ENCODE measurements around the gene CCDC195. TPM values are rescaled to one million over a fixed set of nuclear protein-coding genes. Genes with fewer than 3 reads are reported as not detected.

The CCDC195 gene, protein sequence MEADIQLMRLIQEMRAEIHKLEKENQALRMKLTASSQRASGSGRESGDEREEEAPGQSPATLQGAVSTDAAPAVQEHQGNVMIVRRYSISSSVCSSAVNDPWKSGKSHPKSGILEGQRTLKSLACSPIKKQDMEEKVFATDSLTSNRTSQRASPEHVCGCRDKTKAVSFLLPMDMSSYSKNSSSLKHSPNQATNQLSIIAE
- total RNA-seq (2014; rRNA removed; shearing (Covaris generic)) = not detected in 2 replicates
- polyA plus RNA-seq (2016; fragmentation: Nextera tagmentation; extraction: Ambion mirVana) = not detected in 2 replicates
- long read RNA-seq = 0 reads

DNA sequence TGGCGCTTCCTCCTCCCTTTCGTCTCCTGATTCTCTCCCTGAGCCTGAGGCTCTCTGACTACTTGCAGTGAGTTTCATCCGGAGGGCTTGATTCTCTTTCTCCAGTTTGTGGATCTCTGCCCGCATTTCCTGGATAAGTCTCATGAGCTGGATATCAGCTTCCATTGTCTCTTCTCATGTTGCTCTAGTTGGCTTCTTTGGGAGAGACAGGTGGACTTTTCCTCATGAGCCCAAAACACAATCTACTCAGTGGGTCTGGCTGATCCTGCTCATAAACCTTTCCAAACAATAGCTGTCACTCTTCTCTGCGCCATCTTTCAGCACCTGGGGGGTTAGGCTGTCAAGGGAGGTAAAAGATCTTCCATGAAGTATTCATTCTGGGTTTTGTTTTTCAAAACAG lies at the start of gene CCDC195:
Gene CCDC195 (minus strand): TSS at position 165 of the 400 bp plus-strand sequence. CDS start 0 bp downstream, at position 165.
- no peak for ATAC-seq
- H3K36me3 ChIP-seq (ENCODE audit: insufficient read depth) = no peaks in the 10 kb centered on the region
- no peaks in the 10 kb centered on the region for H3K79me2 ChIP-seq (replicated peaks; ENCODE audit: insufficient read depth)
- no peak within 1 kb of the TSS for H3K27ac Mint-ChIP-seq
- H2AFZ ChIP-seq = peak within 1 kb of the TSS; percentile 49; the same call in 1 of the 2 replicates
- H3K4me1 ChIP-seq (ENCODE audit: insufficient read depth) = no peaks in the 10 kb centered on the region
- no peak within 1 kb of the TSS for H3K4me3 ChIP-seq
- H3K36me3 Mint-ChIP-seq (ENCODE audit: low read depth) = 0 out of 3 replicates have a peak, but pooled peaks cover 2% of the 10 kb centered on the region
- no peaks in the 10 kb centered on the region for H3K4me1 Mint-ChIP-seq
- peaks cover 10% of the 10 kb centered on the region; the same call in 1 of the 3 replicates for H3K9me3 Mint-ChIP-seq
- no peaks in the 10 kb centered on the region for H3K27me3 ChIP-seq (ENCODE audit: insufficient read depth)
- TF ChIP-seq, protein P1, sequence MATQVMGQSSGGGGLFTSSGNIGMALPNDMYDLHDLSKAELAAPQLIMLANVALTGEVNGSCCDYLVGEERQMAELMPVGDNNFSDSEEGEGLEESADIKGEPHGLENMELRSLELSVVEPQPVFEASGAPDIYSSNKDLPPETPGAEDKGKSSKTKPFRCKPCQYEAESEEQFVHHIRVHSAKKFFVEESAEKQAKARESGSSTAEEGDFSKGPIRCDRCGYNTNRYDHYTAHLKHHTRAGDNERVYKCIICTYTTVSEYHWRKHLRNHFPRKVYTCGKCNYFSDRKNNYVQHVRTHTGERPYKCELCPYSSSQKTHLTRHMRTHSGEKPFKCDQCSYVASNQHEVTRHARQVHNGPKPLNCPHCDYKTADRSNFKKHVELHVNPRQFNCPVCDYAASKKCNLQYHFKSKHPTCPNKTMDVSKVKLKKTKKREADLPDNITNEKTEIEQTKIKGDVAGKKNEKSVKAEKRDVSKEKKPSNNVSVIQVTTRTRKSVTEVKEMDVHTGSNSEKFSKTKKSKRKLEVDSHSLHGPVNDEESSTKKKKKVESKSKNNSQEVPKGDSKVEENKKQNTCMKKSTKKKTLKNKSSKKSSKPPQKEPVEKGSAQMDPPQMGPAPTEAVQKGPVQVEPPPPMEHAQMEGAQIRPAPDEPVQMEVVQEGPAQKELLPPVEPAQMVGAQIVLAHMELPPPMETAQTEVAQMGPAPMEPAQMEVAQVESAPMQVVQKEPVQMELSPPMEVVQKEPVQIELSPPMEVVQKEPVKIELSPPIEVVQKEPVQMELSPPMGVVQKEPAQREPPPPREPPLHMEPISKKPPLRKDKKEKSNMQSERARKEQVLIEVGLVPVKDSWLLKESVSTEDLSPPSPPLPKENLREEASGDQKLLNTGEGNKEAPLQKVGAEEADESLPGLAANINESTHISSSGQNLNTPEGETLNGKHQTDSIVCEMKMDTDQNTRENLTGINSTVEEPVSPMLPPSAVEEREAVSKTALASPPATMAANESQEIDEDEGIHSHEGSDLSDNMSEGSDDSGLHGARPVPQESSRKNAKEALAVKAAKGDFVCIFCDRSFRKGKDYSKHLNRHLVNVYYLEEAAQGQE (IDR thresholded peaks at IDR 0.05; ENCODE audit: unreplicated experiment) = no peak
- TF ChIP-seq POLR2AphosphoS5 (IDR thresholded peaks at IDR 0.05; ENCODE audit: low read depth) (no peak), ZNF331 (CRISPR knock-in tag; IDR thresholded peaks at IDR 0.05; ENCODE audit: low read depth) (no peak), STAT1 (IDR thresholded peaks at IDR 0.05; ENCODE audit: unreplicated experiment) (no peak), ZNF114 (CRISPR knock-in tag; IDR thresholded peaks at IDR 0.05) (no peak), EZH2 (IDR thresholded peaks at IDR 0.05; ENCODE audit: low read depth, unreplicated experiment) (no peak), JUNB (IDR thresholded peaks at IDR 0.05; ENCODE audit: unreplicated experiment) (no peak), EZH2phosphoT487 (IDR thresholded peaks at IDR 0.05; ENCODE audit: unreplicated experiment) (no peak), NANOG (IDR thresholded peaks at IDR 0.05; ENCODE audit: borderline replicate concordance) (no peak), CREB1 (CRISPR knock-in tag; IDR thresholded peaks at IDR 0.05; ENCODE audit: low read depth) (no peak)
- TF ChIP-seq, protein P2, sequence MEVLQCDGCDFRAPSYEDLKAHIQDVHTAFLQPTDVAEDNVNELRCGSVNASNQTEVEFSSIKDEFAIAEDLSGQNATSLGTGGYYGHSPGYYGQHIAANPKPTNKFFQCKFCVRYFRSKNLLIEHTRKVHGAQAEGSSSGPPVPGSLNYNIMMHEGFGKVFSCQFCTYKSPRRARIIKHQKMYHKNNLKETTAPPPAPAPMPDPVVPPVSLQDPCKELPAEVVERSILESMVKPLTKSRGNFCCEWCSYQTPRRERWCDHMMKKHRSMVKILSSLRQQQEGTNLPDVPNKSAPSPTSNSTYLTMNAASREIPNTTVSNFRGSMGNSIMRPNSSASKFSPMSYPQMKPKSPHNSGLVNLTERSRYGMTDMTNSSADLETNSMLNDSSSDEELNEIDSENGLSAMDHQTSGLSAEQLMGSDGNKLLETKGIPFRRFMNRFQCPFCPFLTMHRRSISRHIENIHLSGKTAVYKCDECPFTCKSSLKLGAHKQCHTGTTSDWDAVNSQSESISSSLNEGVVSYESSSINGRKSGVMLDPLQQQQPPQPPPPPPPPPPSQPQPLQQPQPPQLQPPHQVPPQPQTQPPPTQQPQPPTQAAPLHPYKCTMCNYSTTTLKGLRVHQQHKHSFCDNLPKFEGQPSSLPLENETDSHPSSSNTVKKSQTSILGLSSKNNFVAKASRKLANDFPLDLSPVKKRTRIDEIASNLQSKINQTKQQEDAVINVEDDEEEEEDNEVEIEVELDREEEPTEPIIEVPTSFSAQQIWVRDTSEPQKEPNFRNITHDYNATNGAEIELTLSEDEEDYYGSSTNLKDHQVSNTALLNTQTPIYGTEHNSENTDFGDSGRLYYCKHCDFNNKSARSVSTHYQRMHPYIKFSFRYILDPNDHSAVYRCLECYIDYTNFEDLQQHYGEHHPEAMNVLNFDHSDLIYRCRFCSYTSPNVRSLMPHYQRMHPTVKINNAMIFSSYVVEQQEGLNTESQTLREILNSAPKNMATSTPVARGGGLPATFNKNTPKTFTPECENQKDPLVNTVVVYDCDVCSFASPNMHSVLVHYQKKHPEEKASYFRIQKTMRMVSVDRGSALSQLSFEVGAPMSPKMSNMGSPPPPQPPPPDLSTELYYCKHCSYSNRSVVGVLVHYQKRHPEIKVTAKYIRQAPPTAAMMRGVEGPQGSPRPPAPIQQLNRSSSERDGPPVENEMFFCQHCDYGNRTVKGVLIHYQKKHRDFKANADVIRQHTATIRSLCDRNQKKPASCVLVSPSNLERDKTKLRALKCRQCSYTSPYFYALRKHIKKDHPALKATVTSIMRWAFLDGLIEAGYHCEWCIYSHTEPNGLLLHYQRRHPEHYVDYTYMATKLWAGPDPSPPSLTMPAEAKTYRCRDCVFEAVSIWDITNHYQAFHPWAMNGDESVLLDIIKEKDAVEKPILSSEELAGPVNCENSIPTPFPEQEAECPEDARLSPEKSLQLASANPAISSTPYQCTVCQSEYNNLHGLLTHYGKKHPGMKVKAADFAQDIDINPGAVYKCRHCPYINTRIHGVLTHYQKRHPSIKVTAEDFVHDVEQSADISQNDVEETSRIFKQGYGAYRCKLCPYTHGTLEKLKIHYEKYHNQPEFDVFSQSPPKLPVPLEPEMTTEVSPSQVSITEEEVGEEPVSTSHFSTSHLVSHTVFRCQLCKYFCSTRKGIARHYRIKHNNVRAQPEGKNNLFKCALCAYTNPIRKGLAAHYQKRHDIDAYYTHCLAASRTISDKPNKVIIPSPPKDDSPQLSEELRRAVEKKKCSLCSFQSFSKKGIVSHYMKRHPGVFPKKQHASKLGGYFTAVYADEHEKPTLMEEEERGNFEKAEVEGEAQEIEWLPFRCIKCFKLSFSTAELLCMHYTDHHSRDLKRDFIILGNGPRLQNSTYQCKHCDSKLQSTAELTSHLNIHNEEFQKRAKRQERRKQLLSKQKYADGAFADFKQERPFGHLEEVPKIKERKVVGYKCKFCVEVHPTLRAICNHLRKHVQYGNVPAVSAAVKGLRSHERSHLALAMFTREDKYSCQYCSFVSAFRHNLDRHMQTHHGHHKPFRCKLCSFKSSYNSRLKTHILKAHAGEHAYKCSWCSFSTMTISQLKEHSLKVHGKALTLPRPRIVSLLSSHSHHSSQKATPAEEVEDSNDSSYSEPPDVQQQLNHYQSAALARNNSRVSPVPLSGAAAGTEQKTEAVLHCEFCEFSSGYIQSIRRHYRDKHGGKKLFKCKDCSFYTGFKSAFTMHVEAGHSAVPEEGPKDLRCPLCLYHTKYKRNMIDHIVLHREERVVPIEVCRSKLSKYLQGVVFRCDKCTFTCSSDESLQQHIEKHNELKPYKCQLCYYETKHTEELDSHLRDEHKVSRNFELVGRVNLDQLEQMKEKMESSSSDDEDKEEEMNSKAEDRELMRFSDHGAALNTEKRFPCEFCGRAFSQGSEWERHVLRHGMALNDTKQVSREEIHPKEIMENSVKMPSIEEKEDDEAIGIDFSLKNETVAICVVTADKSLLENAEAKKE (CRISPR knock-in tag; IDR thresholded peaks at IDR 0.05) = no peak
- TF ChIP-seq, protein P3, sequence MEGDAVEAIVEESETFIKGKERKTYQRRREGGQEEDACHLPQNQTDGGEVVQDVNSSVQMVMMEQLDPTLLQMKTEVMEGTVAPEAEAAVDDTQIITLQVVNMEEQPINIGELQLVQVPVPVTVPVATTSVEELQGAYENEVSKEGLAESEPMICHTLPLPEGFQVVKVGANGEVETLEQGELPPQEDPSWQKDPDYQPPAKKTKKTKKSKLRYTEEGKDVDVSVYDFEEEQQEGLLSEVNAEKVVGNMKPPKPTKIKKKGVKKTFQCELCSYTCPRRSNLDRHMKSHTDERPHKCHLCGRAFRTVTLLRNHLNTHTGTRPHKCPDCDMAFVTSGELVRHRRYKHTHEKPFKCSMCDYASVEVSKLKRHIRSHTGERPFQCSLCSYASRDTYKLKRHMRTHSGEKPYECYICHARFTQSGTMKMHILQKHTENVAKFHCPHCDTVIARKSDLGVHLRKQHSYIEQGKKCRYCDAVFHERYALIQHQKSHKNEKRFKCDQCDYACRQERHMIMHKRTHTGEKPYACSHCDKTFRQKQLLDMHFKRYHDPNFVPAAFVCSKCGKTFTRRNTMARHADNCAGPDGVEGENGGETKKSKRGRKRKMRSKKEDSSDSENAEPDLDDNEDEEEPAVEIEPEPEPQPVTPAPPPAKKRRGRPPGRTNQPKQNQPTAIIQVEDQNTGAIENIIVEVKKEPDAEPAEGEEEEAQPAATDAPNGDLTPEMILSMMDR (conservative IDR thresholded peaks at IDR 0.05; ENCODE audit: low read depth in 2 of 2) = no peak
- TF ChIP-seq, protein P4, sequence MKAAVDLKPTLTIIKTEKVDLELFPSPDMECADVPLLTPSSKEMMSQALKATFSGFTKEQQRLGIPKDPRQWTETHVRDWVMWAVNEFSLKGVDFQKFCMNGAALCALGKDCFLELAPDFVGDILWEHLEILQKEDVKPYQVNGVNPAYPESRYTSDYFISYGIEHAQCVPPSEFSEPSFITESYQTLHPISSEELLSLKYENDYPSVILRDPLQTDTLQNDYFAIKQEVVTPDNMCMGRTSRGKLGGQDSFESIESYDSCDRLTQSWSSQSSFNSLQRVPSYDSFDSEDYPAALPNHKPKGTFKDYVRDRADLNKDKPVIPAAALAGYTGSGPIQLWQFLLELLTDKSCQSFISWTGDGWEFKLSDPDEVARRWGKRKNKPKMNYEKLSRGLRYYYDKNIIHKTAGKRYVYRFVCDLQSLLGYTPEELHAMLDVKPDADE (IDR thresholded peaks at IDR 0.05) = no peak
- H3K4me3 Mint-ChIP-seq = no peak within 1 kb of the TSS
- H3K4me2 ChIP-seq = no peak within 1 kb of the TSS
- no peaks in the 10 kb centered on the region for H3K9me2 ChIP-seq (ENCODE audit: insufficient read depth)
- no peaks in the 10 kb centered on the region for H3F3A ChIP-seq (replicated peaks; ENCODE audit: low read depth)
- no peaks in the 10 kb centered on the region for H3K27me3 Mint-ChIP-seq (ENCODE audit: insufficient read depth, low read depth, poor library complexity)
- H3K27ac ChIP-seq (ENCODE audit: low read depth) = no peak within 1 kb of the TSS
- H4K20me1 ChIP-seq (replicated peaks; ENCODE audit: insufficient read depth) = no peaks in the 10 kb centered on the region
- no peak for DNase-seq (ENCODE audit: low spot score)
